HepG2 (cell line): ENCODE data around the gene SIMC1. TPM values are rescaled to one million over a fixed set of nuclear protein-coding genes. Genes with fewer than 3 reads are reported as not detected.
"Not testable (repeated sequence)": the region's sequence is repeated elsewhere in the genome, so short reads cannot be mapped to it uniquely, and the experiment has no call there.

Experiments
- ATAC-seq: fragments of 200-7000 bp; cut with Tn5 transposase; 3 replicates; pipeline ENCODE4 v1.9.1; 2020; ENCODE audit warnings: mild to moderate bottlenecking, moderate library complexity
- BruUV-seq: library from RNA; stranded (reverse); fragments of 400-500 nt; replicated peaks from 2 replicates; lab custom pipeline; 2021; lab: Mats Ljungman, UMichigan
- CTCF ChIA-PET: fragments of 300-600 bp; formaldehyde crosslinking; extraction: SDS; loops from one replicate; lab custom pipeline; 2021; ENCODE audit warnings: low total read pairs, inconsistent platforms, low intra/inter-chr PET ratio; lab: Yijun Ruan, JAX
- POLR2A ChIA-PET: fragments of 350-600 bp; sonication (Branson Sonifier 250); formaldehyde crosslinking; loops from one replicate; lab custom pipeline; 2020; ENCODE audit warnings: antibody characterized with exemption, inconsistent platforms; lab: Yijun Ruan, JAX
- DNase-seq: peaks from one replicate; pipeline ENCODE4 v3.0.0-alpha.2; 2015; ENCODE audit warnings: low spot score
- FAIRE-seq: peaks from 3 replicates; lab custom pipeline; 2011; peaks lifted over from hg19 to GRCh38; lab: Jason Lieb, UNC
- H2AFZ ChIP-seq: one replicate; pipeline ENCODE4 v1.6.1; 2011; ENCODE audit warnings: low read length, inconsistent platforms
- H3K27ac ChIP-seq: fragments of 300-600 bp; 3 replicates; pipeline ENCODE4 v1.8.0; 2011; ENCODE audit warnings: mixed run types, mild to moderate bottlenecking, mixed read lengths, low read length, inconsistent platforms; ENCODE audit not compliant: insufficient read depth; ENCODE audit errors: extremely low read length
- H3K27me3 ChIP-seq, 2 experiments: fragments of 200-600 bp in 1 of 2; 2 replicates in 1 of 2; 3 replicates in 1 of 2; pipeline versions ENCODE4 v1.6.0 to v1.8.0; 2011; ENCODE audit warnings: low read length in 2 of 2, mild to moderate bottlenecking in 2 of 2, moderate library complexity in 2 of 2, inconsistent platforms in 1 of 2; ENCODE audit not compliant: insufficient read depth in 2 of 2, control insufficient read depth in 1 of 2
- H3K36me3 ChIP-seq, 2 experiments: fragments of 200-600 bp in 1 of 2; replicated peaks in 1 of 2; 2 replicates in 1 of 2; 3 replicates in 1 of 2; pipeline versions ENCODE4 v1.5.1 to v1.8.0; 2011; ENCODE audit warnings: low read length in 2 of 2, inconsistent platforms in 1 of 2; ENCODE audit not compliant: insufficient read depth in 2 of 2, control insufficient read depth in 1 of 2
- H3K4me1 ChIP-seq: 2 replicates; pipeline ENCODE4 v1.5.1; 2012; ENCODE audit warnings: low read length, inconsistent platforms; ENCODE audit not compliant: insufficient read depth
- H3K4me2 ChIP-seq: 2 replicates; pipeline ENCODE4 v1.6.0; 2011; ENCODE audit warnings: low read depth, low read length, inconsistent platforms
- H3K4me3 ChIP-seq, 3 experiments: fragments of 200-600 bp in 1 of 3; sonication (generic), shearing (Covaris generic) in 1 of 3; replicated peaks in 1 of 3; 2 replicates each; pipeline ENCODE4 v1.5.1; 2011 to 2016; ENCODE audit warnings: low read length in 3 of 3, inconsistent platforms in 2 of 3, low read depth in 2 of 3, mild to moderate bottlenecking in 2 of 3, control low read depth in 1 of 3, mixed read lengths in 1 of 3; ENCODE audit not compliant: insufficient read depth in 1 of 3
- H3K79me2 ChIP-seq: one replicate; pipeline ENCODE4 v1.6.1; 2011; ENCODE audit warnings: low read length, inconsistent platforms; ENCODE audit not compliant: insufficient read depth
- H3K9ac ChIP-seq: 2 replicates; pipeline ENCODE4 v1.6.0; 2011; ENCODE audit warnings: mild to moderate bottlenecking, low read depth, low read length, inconsistent platforms; ENCODE audit not compliant: insufficient read depth
- H3K9me3 ChIP-seq: 2 replicates; pipeline ENCODE4 v1.5.1; 2012; ENCODE audit warnings: mild to moderate bottlenecking, low read length
- H4K20me1 ChIP-seq: 2 replicates; pipeline ENCODE4 v1.6.0; 2011; ENCODE audit warnings: inconsistent platforms, mild to moderate bottlenecking, low read length, moderate library complexity; ENCODE audit not compliant: insufficient read depth
- ATF7-NPFF ChIP-seq: sonication (generic); formaldehyde crosslinking; IDR thresholded peaks from 2 replicates; pipeline ENCODE4 v1.8.1; 2023; ENCODE audit warnings: mild to moderate bottlenecking, low read depth, missing genetic modification reagents, moderate library complexity
- TOPORS ChIP-seq: sonication (generic); formaldehyde crosslinking; IDR thresholded peaks from 2 replicates; pipeline ENCODE4 v1.8.0; 2023; ENCODE audit warnings: mild to moderate bottlenecking, missing genetic modification reagents
- ZNF646 ChIP-seq: sonication (generic); formaldehyde crosslinking; IDR thresholded peaks from 2 replicates; pipeline ENCODE4 v1.9.0; 2021; ENCODE audit warnings: mild to moderate bottlenecking, missing genetic modification reagents
- WGBS: methylation state at CpG from one replicate; pipeline ENCODE4 v1.1.6; 2017; ENCODE audit warnings: low lambda C conversion rate; 5-methylcytosine and 5-hydroxymethylcytosine counted together
- in situ Hi-C: cut with HindIII; loops from 2 replicates; pipeline ENCODE4 v1.10.0; 2017; ENCODE audit warnings: low pct_unique_long_range_greater_than_20kb; ENCODE audit not compliant: extremely low pct_ligation_motif_present
- intact Hi-C: fragments of 100-400 bp; cut with micrococcal nuclease; formaldehyde crosslinking; loops from one replicate; pipeline ENCODE4 v1.10.0; 2022; ENCODE audit not compliant: unreplicated experiment
- polyA plus RNA-seq, 8 experiments: library from polyadenylated mRNA; depleted of rRNA in 3 of 8; stranded (reverse) in 7 of 8; unstranded in 1 of 8; fragments of >200 nt; fragmentation: Illumina TruSeq in 4 of 8; extraction: Trizol in 4 of 8; gene quantifications; 2 replicates each; pipeline versions ENCODE4 v1.2.1 to v1.2.3, GENCODE V29; 2011 to 2016; ENCODE audit warnings: low read depth in 4 of 8, missing spikeins in 1 of 8, mixed read lengths in 1 of 8; ENCODE audit not compliant: insufficient read depth in 1 of 8
- total RNA-seq, 5 experiments: library from RNA; depleted of rRNA; stranded (reverse); fragments of >200 nt; fragmentation: Illumina TruSeq; extraction: Trizol; gene quantifications; 2 replicates each; pipeline ENCODE4 v1.2.3, GENCODE V29; 2016; ENCODE audit warnings: low read depth in 1 of 5

SIMC1 gene
- total and polyA plus RNA-seq, 2 of the 13 experiments (the other 11 are each of a cell fraction or from before 2014, with no cell fraction given): 5.4 to 6.8 TPM

GRCh38 chr5:176192094-176192721, 46.0 kb upstream of the SIMC1 start:
- Histone ChIP-seq H3K9ac (no peak overlapping the region), H3K9me3 (no peaks in the 10 kb centered on the region), H3K4me3 (no peak overlapping the region), H3K79me2 (no peaks in the 10 kb centered on the region), H3K4me1 (peaks cover 11% of the 10 kb centered on the region), H3K27ac (no peak overlapping the region), H3K27me3 (peaks cover 2 to 11% of the 10 kb centered on the region in 2 experiments; a peak in 1 of 5 replicates)
- CTCF ChIA-PET: no interaction called here
- FAIRE-seq: no peak
- no peak for DNase-seq
- no TSS peak for BruUV-seq
- WGBS: 27% methylated on average over 5 of the region's 13 CpGs
- TF ChIP-seq ZNF646 (CRISPR knock-in tag) (no peak), ATF7-NPFF (no peak), TOPORS (CRISPR knock-in tag) (no peak)
- TF ChIP-seq, all 625 proteins: peak for 0
- in situ Hi-C loops (no loop called here), intact Hi-C loops (no loop called here)
- H4K20me1 ChIP-seq: no peaks in the 10 kb centered on the region
- no peak overlapping the region for H3K4me2 ChIP-seq
- no peaks in the 10 kb centered on the region for H3K36me3 ChIP-seq
- no peak for ATAC-seq
- POLR2A ChIA-PET: no interaction called here
- H2AFZ ChIP-seq: no peak overlapping the region

- H3K9me3 ChIP-seq, BruUV-seq, POLR2A ChIA-PET, H3K9ac ChIP-seq, intact Hi-C loops, H3K4me3 ChIP-seq, in situ Hi-C loops, ATAC-seq, H3K36me3 ChIP-seq, FAIRE-seq, H3K79me2 ChIP-seq, H2AFZ ChIP-seq, H3K4me2 ChIP-seq, CTCF ChIA-PET, H4K20me1 ChIP-seq, H3K4me1 ChIP-seq, DNase-seq, H3K27ac ChIP-seq: not testable (repeated sequence)
- WGBS: no CpG with 5 or more reads among the region's 5 CpGs
- H3K27me3 ChIP-seq: peaks cover 2 to 11% of the 10 kb centered on the region in 2 experiments; a peak in 1 of 5 replicates
These were observed 45.5 kb upstream of the SIMC1 start for GRCh38 chr5:176192722-176193117.

- BruUV-seq, FAIRE-seq, H3K9me3 ChIP-seq, ATAC-seq, DNase-seq, POLR2A ChIA-PET, H3K9ac ChIP-seq, H2AFZ ChIP-seq, H4K20me1 ChIP-seq, H3K27ac ChIP-seq, CTCF ChIA-PET, H3K4me3 ChIP-seq, intact Hi-C loops, in situ Hi-C loops, H3K4me2 ChIP-seq, H3K36me3 ChIP-seq, H3K79me2 ChIP-seq, H3K4me1 ChIP-seq: not testable (repeated sequence)
- 39% methylated on average over 9 of the region's 17 CpGs for WGBS
- peaks cover 2 to 10% of the 10 kb centered on the region in 2 experiments; a peak in 1 of 5 replicates for H3K27me3 ChIP-seq
These were observed 44.6 kb upstream of the SIMC1 start for GRCh38 chr5:176193636-176194035.
